Esophagus squamous epithelium (tissue), 5 donors: ENCODE measurements around the gene NCOR2. TPM values are rescaled to one million over a fixed set of nuclear protein-coding genes. Genes with fewer than 3 reads are reported as not detected.
A peak's percentile ranks its signal among the peaks of the same experiment; 100 is the strongest.

Experiments used
- DNase-seq: peaks from one replicate; lab custom pipeline; 2025; lab: John Stamatoyannopoulos, UW
- H3K27ac ChIP-seq, 4 donors: fragments of 200-600 bp; sonication (generic); one replicate each; pipeline ENCODE4 v1.5.1; 2016 to 2019; ENCODE audit warnings: mild to moderate bottlenecking in 1 of 4
- H3K27me3 ChIP-seq, 4 donors: fragments of 200-600 bp; sonication (generic); 1 replicate in 3 of 4; 2 replicates in 1 of 4; pipeline versions ENCODE4 v1.5.1 to v1.6.0; 2017 to 2021; ENCODE audit warnings: antibody characterized with exemption in 1 of 4
- H3K36me3 ChIP-seq, 3 donors: fragments of 200-600 bp; sonication (generic); one replicate each; pipeline ENCODE4 v1.5.1; 2016 to 2019
- H3K4me1 ChIP-seq, 3 donors: fragments of 200-600 bp; sonication (generic); one replicate each; pipeline ENCODE4 v1.5.1; 2017 to 2019
- H3K4me3 ChIP-seq, 4 donors: fragments of 200-600 bp; sonication (generic); 1 replicate in 3 of 4; 2 replicates in 1 of 4; pipeline ENCODE4 v1.5.1; 2016 to 2019; ENCODE audit warnings: mild to moderate bottlenecking in 2 of 4, moderate library complexity in 1 of 4
- H3K9me3 ChIP-seq, 3 donors: fragments of 200-600 bp; sonication (generic); one replicate each; pipeline ENCODE4 v1.5.1; 2016 to 2019
- CTCF ChIP-seq, 6 experiments: fragments of 450-650 bp in 4 of 6; fragments of 200-600 bp in 2 of 6; sonication (generic) in 2 of 6; IDR thresholded peaks; one replicate each; pipeline ENCODE4 v1.5.1; 2016 to 2019; ENCODE audit warnings: antibody characterized with exemption in 6 of 6, mild to moderate bottlenecking in 4 of 6, moderate library complexity in 4 of 6
- POLR2A ChIP-seq, 4 donors: fragments of 450-650 bp; IDR thresholded peaks; one replicate each; pipeline ENCODE4 v1.6.1; 2017; ENCODE audit warnings: antibody characterized with exemption in 4 of 4, mild to moderate bottlenecking in 4 of 4, moderate library complexity in 3 of 4
- WGBS, 2 donors: methylation state at CpG; one replicate each; pipeline ENCODE4 v1.1.5; 2018; 5-methylcytosine and 5-hydroxymethylcytosine counted together
- intact Hi-C: fragments of 100-400 bp; cut with DNase I; formaldehyde crosslinking; loops from one replicate; pipeline ENCODE4 v1.15.0; 2022
- total RNA-seq, 4 donors: library from RNA; depleted of rRNA; stranded (reverse); fragments of >200 nt; gene quantifications; one replicate each; pipeline ENCODE4 v1.1.0, GENCODE V29; 2016
- donor health status: DM: yes; HTN: yes; CAD: no.

NCOR2 gene
- total RNA-seq, 4 donors from 2014 or later, result 17.7 to 84.1 (median 45.6) TPM

- Histone ChIP-seq H3K4me3 (no peak overlapping the region), H3K9me3 (no peaks in the 10 kb centered on the region), H3K27ac (peak overlapping the region in 3 of 4 donors; percentile 35 to 49 (median 35)), H3K36me3 (peaks cover 0 to 5% (median 0%) of the 10 kb centered on the region in 3 donors), H3K27me3 (no peaks in the 10 kb centered on the region), H3K4me1 (peaks cover 14 to 79% (median 16%) of the 10 kb centered on the region in 3 donors)
- no peak for DNase-seq
- no peak for TF ChIP-seq POLR2A (IDR thresholded peaks at IDR 0.05)
- TF ChIP-seq CTCF (IDR thresholded peaks at IDR 0.05), result no peak
- intact Hi-C loops, result no loop called here
- whole genome bisulfite sequencing, 2 donors, result 44 to 54% methylated on average over 16 to 17 of the region's 20 CpGs
Measured at GRCh38 chr12:124527861-124528561, 39.4 kb downstream of the NCOR2 start.

GRCh38 chr12:124525927-124526692, 41.3 kb downstream of the NCOR2 start:
- DNase-seq, result no peak
- 85 to 90% methylated on average over 5 to 6 of the region's 13 CpGs for WGBS, 2 donors

GRCh38 chr12:124525455-124525854, 42.0 kb downstream of the NCOR2 start:
- Histone ChIP-seq H3K27me3 (no peaks in the 10 kb centered on the region), H3K36me3 (peaks cover 0 to 13% (median 5%) of the 10 kb centered on the region in 3 donors), H3K9me3 (no peaks in the 10 kb centered on the region), H3K4me3 (no peak overlapping the region), H3K4me1 (peaks cover 24 to 84% (median 26%) of the 10 kb centered on the region in 3 donors), H3K27ac (peak overlapping the region in 3 of 4 donors; percentile 35 to 58 (median 50))
- no peak for DNase-seq
- 55 to 78% methylated on average over 12 to 13 of the region's 14 CpGs for WGBS, 2 donors
- TF ChIP-seq POLR2A (IDR thresholded peaks at IDR 0.05) (no peak), CTCF (IDR thresholded peaks at IDR 0.05) (no peak)
- intact Hi-C loops, result no loop called here

More at GRCh38 chr12:124525927-124526692, 41.3 kb downstream of the NCOR2 start:
- Histone ChIP-seq H3K4me3 (no peak overlapping the region), H3K4me1 (peaks cover 19 to 81% (median 20%) of the 10 kb centered on the region in 3 donors), H3K9me3 (no peaks in the 10 kb centered on the region), H3K36me3 (peaks cover 0 to 12% (median 5%) of the 10 kb centered on the region in 3 donors), H3K27me3 (no peaks in the 10 kb centered on the region), H3K27ac (peak overlapping the region in 2 of 4 donors; percentile 17 to 35)
- intact Hi-C loops, result no loop called here
- TF ChIP-seq CTCF (IDR thresholded peaks at IDR 0.05), result no peak
- TF ChIP-seq POLR2A (IDR thresholded peaks at IDR 0.05), result no peak

GRCh38 chr12:124524231-124524925, 43.0 kb downstream of the NCOR2 start:
- H3K36me3 ChIP-seq, result peaks cover 0 to 13% (median 5%) of the 10 kb centered on the region in 3 donors
- no peak overlapping the region for H3K4me3 ChIP-seq
- H3K27ac ChIP-seq, result peak overlapping the region in 3 of 4 donors; percentile 50 to 62 (median 58)
- intact Hi-C loops, result no loop called here
- WGBS, 2 donors, result 43 to 53% methylated on average over 12 of the region's 13 CpGs
- TF ChIP-seq CTCF (IDR thresholded peaks at IDR 0.05), result no peak
- no peak for TF ChIP-seq POLR2A (IDR thresholded peaks at IDR 0.05)
- H3K4me1 ChIP-seq, result peaks cover 35 to 95% (median 37%) of the 10 kb centered on the region in 3 donors
- H3K9me3 ChIP-seq, result no peaks in the 10 kb centered on the region
- no peaks in the 10 kb centered on the region for H3K27me3 ChIP-seq
- no peak for DNase-seq
